ENCODE results near the gene IRF8.

The IRF8 gene

GRCh38 chr16:85952197-85952596 lies 53.2 kb downstream of the IRF8 start:
- TF ChIP-seq, protein P1, sequence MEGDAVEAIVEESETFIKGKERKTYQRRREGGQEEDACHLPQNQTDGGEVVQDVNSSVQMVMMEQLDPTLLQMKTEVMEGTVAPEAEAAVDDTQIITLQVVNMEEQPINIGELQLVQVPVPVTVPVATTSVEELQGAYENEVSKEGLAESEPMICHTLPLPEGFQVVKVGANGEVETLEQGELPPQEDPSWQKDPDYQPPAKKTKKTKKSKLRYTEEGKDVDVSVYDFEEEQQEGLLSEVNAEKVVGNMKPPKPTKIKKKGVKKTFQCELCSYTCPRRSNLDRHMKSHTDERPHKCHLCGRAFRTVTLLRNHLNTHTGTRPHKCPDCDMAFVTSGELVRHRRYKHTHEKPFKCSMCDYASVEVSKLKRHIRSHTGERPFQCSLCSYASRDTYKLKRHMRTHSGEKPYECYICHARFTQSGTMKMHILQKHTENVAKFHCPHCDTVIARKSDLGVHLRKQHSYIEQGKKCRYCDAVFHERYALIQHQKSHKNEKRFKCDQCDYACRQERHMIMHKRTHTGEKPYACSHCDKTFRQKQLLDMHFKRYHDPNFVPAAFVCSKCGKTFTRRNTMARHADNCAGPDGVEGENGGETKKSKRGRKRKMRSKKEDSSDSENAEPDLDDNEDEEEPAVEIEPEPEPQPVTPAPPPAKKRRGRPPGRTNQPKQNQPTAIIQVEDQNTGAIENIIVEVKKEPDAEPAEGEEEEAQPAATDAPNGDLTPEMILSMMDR (IDR thresholded peaks at IDR 0.05; ENCODE audit: low read depth, low read length): no peak
- no peak for DNase-seq
- H3K27ac ChIP-seq: no peak overlapping the region
- H3K9me3 ChIP-seq (ENCODE audit: severe bottlenecking): no peaks in the 10 kb centered on the region
- no peaks in the 10 kb centered on the region for H3K36me3 ChIP-seq
- H3K4me3 ChIP-seq (ENCODE audit: low read depth, low read length): no peak overlapping the region
- H3K27me3 ChIP-seq (ENCODE audit: insufficient read depth, low read depth, severe bottlenecking): no peaks in the 10 kb centered on the region

GRCh38 chr16:85952811-85953210 lies 53.8 kb downstream of the IRF8 start:
- H3K4me3 ChIP-seq (ENCODE audit: low read depth, low read length): no peak overlapping the region
- H3K27me3 ChIP-seq (ENCODE audit: insufficient read depth, low read depth, severe bottlenecking): no peaks in the 10 kb centered on the region
- TF ChIP-seq, protein P1 (IDR thresholded peaks at IDR 0.05; ENCODE audit: low read depth, low read length): no peak
- no peaks in the 10 kb centered on the region for H3K9me3 ChIP-seq (ENCODE audit: severe bottlenecking)
- no peaks in the 10 kb centered on the region for H3K36me3 ChIP-seq
- DNase-seq: no peak
- H3K27ac ChIP-seq: no peak overlapping the region

GRCh38 chr16:85954927-85955519 lies 56.1 kb downstream of the IRF8 start:
- TF ChIP-seq, protein P1 (IDR thresholded peaks at IDR 0.05; ENCODE audit: low read depth, low read length): no peak
- no peaks in the 10 kb centered on the region for H3K9me3 ChIP-seq (ENCODE audit: severe bottlenecking)
- no peaks in the 10 kb centered on the region for H3K36me3 ChIP-seq
- H3K27ac ChIP-seq: no peak overlapping the region
- H3K4me3 ChIP-seq (ENCODE audit: low read depth, low read length): no peak overlapping the region
- no peak for DNase-seq
- H3K27me3 ChIP-seq (ENCODE audit: insufficient read depth, low read depth, severe bottlenecking): no peaks in the 10 kb centered on the region

DNA sequence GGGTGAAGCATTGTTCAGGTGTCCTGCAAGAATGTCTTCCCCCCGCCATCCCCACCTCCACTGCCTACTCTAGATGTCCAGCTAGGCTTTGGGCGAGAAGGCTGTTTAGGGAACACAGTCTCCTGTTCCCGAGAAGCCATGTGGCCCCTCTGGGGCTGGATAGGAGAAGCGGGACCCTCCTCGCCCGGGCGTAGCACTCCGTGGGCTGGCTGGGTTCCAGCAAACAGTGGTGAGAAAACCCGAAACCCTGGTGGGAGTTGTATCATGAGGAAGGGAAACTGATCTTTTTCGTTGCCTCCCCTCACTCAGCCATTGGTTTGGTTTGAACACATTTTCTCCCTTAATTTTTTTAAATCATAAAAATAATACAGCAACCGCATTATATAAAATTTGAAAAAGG lies 56.6 kb downstream of the IRF8 start:
- Histone ChIP-seq H3K9me3 (ENCODE audit: severe bottlenecking) (no peaks in the 10 kb centered on the region), H3K36me3 (no peaks in the 10 kb centered on the region), H3K27ac (no peak overlapping the region), H3K27me3 (ENCODE audit: insufficient read depth, low read depth, severe bottlenecking) (no peaks in the 10 kb centered on the region), H3K4me3 (ENCODE audit: low read depth, low read length) (no peak overlapping the region)
- TF ChIP-seq, protein P1 (IDR thresholded peaks at IDR 0.05; ENCODE audit: low read depth, low read length): no peak
- no peak for DNase-seq

GRCh38 chr16:85956426-85956825 lies 57.5 kb downstream of the IRF8 start:
- Histone ChIP-seq H3K27me3 (ENCODE audit: insufficient read depth, low read depth, severe bottlenecking) (no peaks in the 10 kb centered on the region), H3K36me3 (no peaks in the 10 kb centered on the region), H3K27ac (no peak overlapping the region), H3K4me3 (ENCODE audit: low read depth, low read length) (no peak overlapping the region), H3K9me3 (ENCODE audit: severe bottlenecking) (no peaks in the 10 kb centered on the region)
- no peak for DNase-seq
- TF ChIP-seq, protein P1 (IDR thresholded peaks at IDR 0.05; ENCODE audit: low read depth, low read length): no peak

DNA sequence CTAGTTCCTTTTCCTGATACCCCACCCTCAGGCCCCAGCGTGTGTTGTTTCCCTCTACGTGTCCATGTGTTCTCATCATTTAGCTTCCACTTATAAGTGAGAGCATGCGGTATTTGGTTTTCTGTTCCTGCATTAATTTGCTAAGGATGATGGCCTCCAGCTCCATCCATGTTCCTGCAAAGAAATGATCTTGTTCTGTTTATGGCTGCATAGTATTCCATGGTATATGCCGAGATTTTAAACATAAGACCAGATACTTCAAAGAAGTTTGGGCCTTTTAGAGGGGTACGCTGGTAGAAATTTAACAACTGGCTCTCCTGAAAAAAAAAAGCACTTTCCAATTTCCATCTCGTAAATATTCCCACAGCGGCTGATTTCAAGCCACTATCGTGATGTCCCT lies 59.8 kb downstream of the IRF8 start:
- Histone ChIP-seq H3K9me3 (ENCODE audit: severe bottlenecking) (no peaks in the 10 kb centered on the region), H3K27me3 (ENCODE audit: insufficient read depth, low read depth, severe bottlenecking) (no peaks in the 10 kb centered on the region), H3K4me3 (ENCODE audit: low read depth, low read length) (no peak overlapping the region), H3K36me3 (no peaks in the 10 kb centered on the region), H3K27ac (no peak overlapping the region)
- TF ChIP-seq, protein P1 (IDR thresholded peaks at IDR 0.05; ENCODE audit: low read depth, low read length): no peak
- no peak for DNase-seq

Data from WERI-Rb-1 (cell line).